ENCODE results near the gene RAD23A. TPM values are rescaled to one million over a fixed set of nuclear protein-coding genes. Genes with fewer than 3 reads are reported as not detected.

The RAD23A gene
- total and polyA plus RNA-seq, 9 of the 15 experiments (the other 6 are each of a cell fraction or from before 2014, with no cell fraction given): 9.5 to 181 (median 101) TPM

DNA sequence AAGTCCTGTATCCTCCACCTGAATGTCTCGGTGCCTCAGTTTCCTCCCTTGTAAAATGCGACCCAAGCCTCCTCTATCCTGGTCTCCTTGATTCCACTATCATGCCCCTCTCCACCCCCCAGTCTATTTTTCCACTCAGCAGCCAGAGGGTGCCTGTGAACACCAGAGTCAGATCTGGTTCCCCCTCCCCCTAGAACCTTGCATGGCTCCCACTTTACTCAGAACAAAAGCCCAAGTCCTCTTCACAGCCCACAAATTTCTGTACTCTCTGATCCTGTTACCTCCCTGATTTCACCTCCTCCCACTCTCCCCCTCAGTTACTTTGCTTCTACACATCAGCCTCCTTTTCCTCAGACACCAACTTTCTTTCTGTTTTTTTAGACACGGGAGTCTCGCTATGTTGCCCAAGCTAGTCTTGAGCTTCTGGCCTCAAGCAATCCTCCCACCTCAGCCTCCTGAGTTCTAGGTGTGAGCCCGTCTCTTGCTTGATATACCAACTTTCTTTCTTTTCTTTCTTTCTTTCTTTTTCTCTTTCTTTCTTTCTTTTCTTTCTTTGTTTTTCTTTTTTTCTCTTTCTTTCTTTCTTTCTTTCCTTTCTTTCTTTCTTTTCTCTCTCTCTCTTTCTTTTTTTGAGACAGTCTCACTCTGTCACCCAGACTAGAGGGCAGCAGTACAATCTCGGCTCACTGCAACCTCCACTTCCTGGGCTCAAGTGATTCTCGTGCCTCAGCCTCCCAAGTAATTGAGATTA, 24.6 kb downstream of the RAD23A start:
- Histone ChIP-seq H3K27ac (ENCODE audit: extremely low read depth, low read depth, low read length) (no peak overlapping the region), H3K9me3 (replicated peaks; ENCODE audit: control insufficient read depth, insufficient read depth, low read depth, low read length) (no peaks in the 10 kb centered on the region), H3K27me3 (ENCODE audit: control insufficient read depth in 2 of 2, insufficient read depth in 2 of 2, low read length in 2 of 2) (no peaks in the 10 kb centered on the region), H3K36me3 (ENCODE audit: control insufficient read depth, insufficient read depth, low read length) (no peaks in the 10 kb centered on the region), H4K20me1 (replicated peaks; ENCODE audit: control insufficient read depth, insufficient read depth, low read length) (no peaks in the 10 kb centered on the region), H3K79me2 (ENCODE audit: control insufficient read depth, insufficient read depth, low read length) (no peaks in the 10 kb centered on the region), H3K4me2 (ENCODE audit: insufficient read depth, low read length) (no peak overlapping the region), H2AFZ (ENCODE audit: low read depth, low read length) (no peak overlapping the region), H3K9ac (ENCODE audit: insufficient read depth in 1 of 2, low read depth in 2 of 2, low read length in 2 of 2) (no peak overlapping the region; a peak in 1 of 4 replicates), H3K4me3 (no peak overlapping the region), H3K9me1 (ENCODE audit: control insufficient read depth, insufficient read depth, low read length) (peaks cover 5% of the 10 kb centered on the region), H3K4me1 (replicated peaks in 1 of 2; ENCODE audit: control insufficient read depth in 2 of 2, insufficient read depth in 2 of 2, low read length in 2 of 2) (peaks cover 14 to 40% of the 10 kb centered on the region in 2 experiments; a peak in 4 of 5 replicates)
- in situ Hi-C loops (cut with MboI) (loop anchor here (10.0 kb wide), 1 partner anchor 455 kb away; no protein-coding TSS in a partner anchor), intact Hi-C loops (cut with micrococcal nuclease) (no loop called here)
- ChIA-PET POLR2A (no interaction called here), CTCF (ENCODE audit: low intra/inter-chr PET ratio) (no interaction called here)
- peak; percentile 77 for TF ChIP-seq RBM25 (IDR thresholded peaks at IDR 0.05; ENCODE audit: low read depth, low read length, severe bottlenecking)
- TF ChIP-seq SMARCA5 (IDR thresholded peaks at IDR 0.05): 0 out of 2 replicates have a peak, but pooled peaks have one; percentile 50
- peak; percentile 92 for TF ChIP-seq BCOR (IDR thresholded peaks at IDR 0.05)
- TF ChIP-seq MED1 (CRISPR knock-in tag; IDR thresholded peaks at IDR 0.05; ENCODE audit: borderline replicate concordance): no peak
- no peak for TF ChIP-seq HMG20B (CRISPR knock-in tag; IDR thresholded peaks at IDR 0.05)
- 0 out of 2 replicates have a peak, but pooled peaks have one; percentile 27 for TF ChIP-seq ZBTB2 (IDR thresholded peaks at IDR 0.05)
- TF ChIP-seq, protein P1, sequence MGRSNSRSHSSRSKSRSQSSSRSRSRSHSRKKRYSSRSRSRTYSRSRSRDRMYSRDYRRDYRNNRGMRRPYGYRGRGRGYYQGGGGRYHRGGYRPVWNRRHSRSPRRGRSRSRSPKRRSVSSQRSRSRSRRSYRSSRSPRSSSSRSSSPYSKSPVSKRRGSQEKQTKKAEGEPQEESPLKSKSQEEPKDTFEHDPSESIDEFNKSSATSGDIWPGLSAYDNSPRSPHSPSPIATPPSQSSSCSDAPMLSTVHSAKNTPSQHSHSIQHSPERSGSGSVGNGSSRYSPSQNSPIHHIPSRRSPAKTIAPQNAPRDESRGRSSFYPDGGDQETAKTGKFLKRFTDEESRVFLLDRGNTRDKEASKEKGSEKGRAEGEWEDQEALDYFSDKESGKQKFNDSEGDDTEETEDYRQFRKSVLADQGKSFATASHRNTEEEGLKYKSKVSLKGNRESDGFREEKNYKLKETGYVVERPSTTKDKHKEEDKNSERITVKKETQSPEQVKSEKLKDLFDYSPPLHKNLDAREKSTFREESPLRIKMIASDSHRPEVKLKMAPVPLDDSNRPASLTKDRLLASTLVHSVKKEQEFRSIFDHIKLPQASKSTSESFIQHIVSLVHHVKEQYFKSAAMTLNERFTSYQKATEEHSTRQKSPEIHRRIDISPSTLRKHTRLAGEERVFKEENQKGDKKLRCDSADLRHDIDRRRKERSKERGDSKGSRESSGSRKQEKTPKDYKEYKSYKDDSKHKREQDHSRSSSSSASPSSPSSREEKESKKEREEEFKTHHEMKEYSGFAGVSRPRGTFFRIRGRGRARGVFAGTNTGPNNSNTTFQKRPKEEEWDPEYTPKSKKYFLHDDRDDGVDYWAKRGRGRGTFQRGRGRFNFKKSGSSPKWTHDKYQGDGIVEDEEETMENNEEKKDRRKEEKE (IDR thresholded peaks at IDR 0.05; ENCODE audit: borderline replicate concordance in 1 of 2, control insufficient read depth in 1 of 2, low read depth in 2 of 2, low read length in 1 of 2): no peak
- 0 out of 2 replicates have a peak, but pooled peaks have one; percentile 59 for TF ChIP-seq ELF4 (CRISPR knock-in tag; IDR thresholded peaks at IDR 0.05)
- TF ChIP-seq, protein P2, sequence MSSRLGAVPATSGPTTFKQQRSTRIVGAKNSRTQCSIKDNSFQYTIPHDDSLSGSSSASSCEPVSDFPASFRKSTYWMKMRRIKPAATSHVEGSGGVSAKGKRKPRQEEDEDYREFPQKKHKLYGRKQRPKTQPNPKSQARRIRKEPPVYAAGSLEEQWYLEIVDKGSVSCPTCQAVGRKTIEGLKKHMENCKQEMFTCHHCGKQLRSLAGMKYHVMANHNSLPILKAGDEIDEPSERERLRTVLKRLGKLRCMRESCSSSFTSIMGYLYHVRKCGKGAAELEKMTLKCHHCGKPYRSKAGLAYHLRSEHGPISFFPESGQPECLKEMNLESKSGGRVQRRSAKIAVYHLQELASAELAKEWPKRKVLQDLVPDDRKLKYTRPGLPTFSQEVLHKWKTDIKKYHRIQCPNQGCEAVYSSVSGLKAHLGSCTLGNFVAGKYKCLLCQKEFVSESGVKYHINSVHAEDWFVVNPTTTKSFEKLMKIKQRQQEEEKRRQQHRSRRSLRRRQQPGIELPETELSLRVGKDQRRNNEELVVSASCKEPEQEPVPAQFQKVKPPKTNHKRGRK (tag; IDR thresholded peaks at IDR 0.05): peak; percentile 77; the same call in 1 of the 2 replicates
- TF ChIP-seq L3MBTL2 (IDR thresholded peaks at IDR 0.05): no peak
- TF ChIP-seq ARID1B (IDR thresholded peaks at IDR 0.05): 0 out of 2 replicates have a peak, but pooled peaks have one; percentile 6
- TF ChIP-seq KDM1A (IDR thresholded peaks at IDR 0.05): peak; percentile 47 to 73
- TF ChIP-seq CHD4 (IDR thresholded peaks at IDR 0.05; ENCODE audit: insufficient read depth, insufficient replicate concordance, low read depth, low read length, poor library complexity, severe bottlenecking): peak; percentile 53
- TF ChIP-seq ZFP36 (IDR thresholded peaks at IDR 0.05; ENCODE audit: low read depth, low read length, partially characterized antibody): peak; percentile 67
- WGBS (ENCODE audit: insufficient coverage, low coverage, missing lambda C conversion rate): 79% methylated on average over 5 of the region's 7 CpGs
- ATAC-seq (no peak), DNase-seq (ENCODE audit: extremely low read depth in 1 of 4, low spot score in 3 of 4) (peak in 1 of 4 experiments; percentile 11), FAIRE-seq (no peak)
- BruUV-seq (replicated peaks): no TSS peak

Measured in K562 (cell line).